Muscle layer of duodenum (tissue), 2 donors: ENCODE measurements around the gene ACER2.

Experiments
- H3K27ac ChIP-seq: one replicate; pipeline ENCODE4 v1.7.0; 2013; ENCODE audit warnings: mild to moderate bottlenecking, low read length
- H3K27me3 ChIP-seq: one replicate; pipeline ENCODE4 v1.7.0; 2013; ENCODE audit warnings: low read depth, mild to moderate bottlenecking, control low read depth, low read length
- H3K36me3 ChIP-seq, 2 donors: one replicate each; pipeline ENCODE4 v1.7.0; 2013; ENCODE audit warnings: low read length in 2 of 2, control low read depth in 1 of 2, mild to moderate bottlenecking in 1 of 2; ENCODE audit not compliant: insufficient read depth in 2 of 2, control insufficient read depth in 1 of 2
- H3K4me1 ChIP-seq, 2 donors: one replicate each; pipeline ENCODE4 v1.7.0; 2013; ENCODE audit warnings: low read length in 2 of 2, mild to moderate bottlenecking in 2 of 2, control low read depth in 1 of 2, moderate library complexity in 1 of 2; ENCODE audit not compliant: insufficient read depth in 2 of 2, control insufficient read depth in 1 of 2
- H3K4me3 ChIP-seq, 2 donors: one replicate each; pipeline ENCODE4 v1.7.0; 2013; ENCODE audit warnings: low read length in 2 of 2, low read depth in 1 of 2, mild to moderate bottlenecking in 1 of 2
- H3K9me3 ChIP-seq, 2 donors: one replicate each; pipeline ENCODE4 v1.7.0; 2013; ENCODE audit warnings: low read length in 2 of 2, control low read depth in 1 of 2, mild to moderate bottlenecking in 1 of 2; ENCODE audit not compliant: control insufficient read depth in 1 of 2
- donor health status: healthy.

ACER2 gene

DNA sequence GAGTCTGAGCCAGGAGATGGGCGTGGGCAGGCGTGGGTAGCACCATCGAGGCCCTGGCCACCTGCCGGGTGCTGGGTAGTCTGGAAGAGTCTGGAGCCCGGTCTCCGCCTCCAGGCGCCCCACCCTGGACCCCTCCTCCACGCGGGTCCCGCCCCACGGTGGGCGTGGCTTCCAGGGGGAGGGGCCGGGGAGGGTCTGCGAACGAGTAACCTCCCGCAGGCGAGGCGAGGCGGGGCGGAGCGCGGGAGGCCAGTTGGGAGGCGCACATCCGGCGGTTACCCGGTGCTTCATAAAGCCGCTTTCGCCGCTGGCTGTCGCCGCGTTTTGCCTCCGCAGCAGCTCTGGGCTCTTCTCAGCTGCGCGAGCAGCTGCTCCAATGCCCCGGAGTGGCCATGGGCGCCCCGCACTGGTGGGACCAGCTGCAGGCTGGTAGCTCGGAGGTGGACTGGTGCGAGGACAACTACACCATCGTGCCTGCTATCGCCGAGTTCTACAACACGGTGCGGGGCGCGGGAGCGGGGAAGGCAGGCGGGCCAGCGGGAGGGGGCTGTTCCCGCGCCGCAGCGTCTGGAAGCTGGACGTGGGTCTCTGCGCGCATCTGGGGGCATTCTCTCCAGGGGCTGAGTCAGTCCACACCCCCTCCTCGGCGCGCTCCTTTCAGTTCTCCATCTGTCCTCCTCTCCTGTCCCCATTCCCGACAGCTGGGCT, at the start of gene ACER2:
TSS of gene ACER2 (plus strand) at position 317 of the 708 bp plus-strand sequence. CDS start at position 393, 76 bp downstream.
- Histone ChIP-seq H3K9me3 (peaks cover 0 to 2% of the 10 kb centered on the region in 2 donors), H3K36me3 (no peaks in the 10 kb centered on the region), H3K27me3 (no peaks in the 10 kb centered on the region), H3K4me1 (peaks cover 0 to 6% of the 10 kb centered on the region in 2 donors), H3K27ac (peak within 1 kb of the TSS; percentile 73), H3K4me3 (peak within 1 kb of the TSS; percentile 72 to 91)

DNA sequence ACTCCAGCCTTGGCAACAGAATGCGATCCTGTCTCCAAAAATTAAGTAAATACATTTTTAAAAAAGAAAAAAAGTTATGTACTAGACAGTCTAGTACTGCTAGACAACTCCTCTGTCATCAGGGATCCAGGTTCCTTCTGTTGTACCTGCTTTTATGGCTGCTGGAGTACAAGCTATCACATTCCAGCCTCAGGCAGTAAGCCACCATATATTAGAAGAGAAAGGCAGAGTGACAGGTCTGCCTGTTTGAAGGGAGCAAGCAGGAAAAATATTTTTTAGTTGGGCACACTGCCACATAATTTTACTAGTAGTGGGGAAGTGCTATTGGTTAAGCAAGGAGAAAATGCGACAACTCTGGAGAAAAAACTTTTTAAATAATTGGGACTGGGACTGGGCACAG, 39.7 kb upstream of the ACER2 start:
- no peaks in the 10 kb centered on the region for H3K27me3 ChIP-seq
- no peak overlapping the region for H3K4me3 ChIP-seq
- no peak overlapping the region for H3K27ac ChIP-seq
- no peaks in the 10 kb centered on the region for H3K9me3 ChIP-seq
- peaks cover 52 to 58% of the 10 kb centered on the region in 2 donors for H3K36me3 ChIP-seq
- no peaks in the 10 kb centered on the region for H3K4me1 ChIP-seq

DNA sequence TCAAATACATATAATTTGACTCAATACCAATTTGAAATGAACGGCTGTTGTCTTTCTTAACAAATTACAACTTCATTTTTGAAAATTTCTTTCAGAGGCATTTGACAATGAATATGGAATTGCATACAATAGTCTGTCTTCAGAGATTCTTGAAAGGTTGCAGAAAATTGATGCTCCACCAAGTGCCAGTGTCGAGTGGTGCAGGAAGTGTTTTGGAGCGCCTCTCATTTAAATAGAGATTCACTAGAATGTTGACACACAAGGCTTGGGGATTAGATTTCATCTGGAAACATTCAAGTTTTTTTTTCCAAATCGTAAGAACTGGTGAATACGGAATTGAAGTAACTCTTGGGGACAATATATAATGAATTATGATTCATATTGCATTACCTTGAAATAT, 36.9 kb upstream of the ACER2 start:
- Histone ChIP-seq H3K9me3 (no peaks in the 10 kb centered on the region), H3K27me3 (no peaks in the 10 kb centered on the region), H3K27ac (no peak overlapping the region), H3K36me3 (peaks cover 55 to 72% of the 10 kb centered on the region in 2 donors), H3K4me3 (no peak overlapping the region), H3K4me1 (no peaks in the 10 kb centered on the region)

DNA sequence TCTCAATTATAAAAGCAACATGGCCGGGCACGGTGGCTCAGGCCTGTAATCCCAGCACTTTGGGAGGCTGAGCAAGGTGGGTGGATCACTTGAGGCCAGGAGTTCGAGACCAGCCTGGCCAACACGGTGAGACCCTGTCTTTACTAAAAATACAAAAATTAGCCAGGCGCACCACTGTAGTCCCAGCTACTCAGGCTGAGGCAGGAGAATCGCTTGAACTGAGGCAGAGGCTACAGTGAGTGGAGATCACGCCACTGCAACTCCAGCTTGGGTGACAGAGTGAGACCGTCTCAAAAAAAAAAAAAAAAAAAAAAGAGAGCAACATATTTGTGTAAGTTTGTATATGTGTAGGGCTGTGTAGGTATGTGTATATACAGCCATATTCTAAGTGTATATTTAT, 36.2 kb upstream of the ACER2 start:
- Histone ChIP-seq H3K27ac (no peak overlapping the region), H3K36me3 (peaks cover 61 to 78% of the 10 kb centered on the region in 2 donors)

DNA sequence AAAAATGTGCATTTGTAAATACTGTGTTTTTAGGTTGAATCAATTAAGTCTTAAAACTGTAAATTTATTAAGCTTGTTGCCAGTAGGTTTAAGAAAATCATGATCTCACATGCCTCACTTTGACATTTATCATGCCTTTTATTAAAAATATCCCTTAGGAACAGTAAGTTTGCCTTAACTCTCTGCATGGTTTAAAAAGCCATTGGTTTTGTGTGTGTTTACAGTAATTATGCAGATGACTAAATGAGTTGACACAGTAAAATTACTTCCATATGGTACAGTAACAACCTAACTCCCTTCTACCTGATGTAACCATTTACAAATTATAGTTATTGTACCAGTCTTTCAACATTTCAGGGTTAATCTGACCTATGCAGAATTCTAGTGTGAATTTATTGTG, 35.3 kb upstream of the ACER2 start:
- Histone ChIP-seq H3K36me3 (peaks cover 65 to 77% of the 10 kb centered on the region in 2 donors), H3K27ac (no peak overlapping the region), H3K4me3 (no peak overlapping the region), H3K9me3 (no peaks in the 10 kb centered on the region), H3K27me3 (no peaks in the 10 kb centered on the region), H3K4me1 (peaks cover 0 to 10% of the 10 kb centered on the region in 2 donors)

More for the DNA sequence above, 36.2 kb upstream of the ACER2 start:
- no peak overlapping the region for H3K4me3 ChIP-seq
- no peaks in the 10 kb centered on the region for H3K9me3 ChIP-seq
- no peaks in the 10 kb centered on the region for H3K27me3 ChIP-seq
- H3K4me1 ChIP-seq = peaks cover 0 to 3% of the 10 kb centered on the region in 2 donors

DNA sequence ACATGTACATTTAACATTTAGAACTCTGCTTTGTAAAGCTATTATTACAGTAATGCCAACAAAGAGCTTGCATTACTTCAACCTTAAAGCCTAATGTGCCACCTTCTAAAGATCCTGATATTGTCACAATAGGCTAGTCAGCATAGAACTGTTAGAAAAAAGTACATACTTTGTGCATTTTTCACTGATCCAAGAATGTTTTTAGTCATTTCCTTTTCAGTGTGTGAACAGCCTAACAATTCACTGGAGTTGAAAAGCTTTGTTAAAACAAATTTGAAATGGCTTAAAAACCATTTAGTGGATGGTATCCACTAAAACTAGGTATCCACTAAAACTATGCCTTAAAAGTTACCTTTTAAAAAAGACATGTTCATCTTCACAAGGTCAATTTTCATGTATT, 33.3 kb upstream of the ACER2 start:
- H3K36me3 ChIP-seq = peaks cover 51 to 73% of the 10 kb centered on the region in 2 donors
- no peak overlapping the region for H3K27ac ChIP-seq
- no peak overlapping the region for H3K4me3 ChIP-seq
- H3K27me3 ChIP-seq = no peaks in the 10 kb centered on the region
- H3K9me3 ChIP-seq = no peaks in the 10 kb centered on the region
- H3K4me1 ChIP-seq = peaks cover 0 to 20% of the 10 kb centered on the region in 2 donors

DNA sequence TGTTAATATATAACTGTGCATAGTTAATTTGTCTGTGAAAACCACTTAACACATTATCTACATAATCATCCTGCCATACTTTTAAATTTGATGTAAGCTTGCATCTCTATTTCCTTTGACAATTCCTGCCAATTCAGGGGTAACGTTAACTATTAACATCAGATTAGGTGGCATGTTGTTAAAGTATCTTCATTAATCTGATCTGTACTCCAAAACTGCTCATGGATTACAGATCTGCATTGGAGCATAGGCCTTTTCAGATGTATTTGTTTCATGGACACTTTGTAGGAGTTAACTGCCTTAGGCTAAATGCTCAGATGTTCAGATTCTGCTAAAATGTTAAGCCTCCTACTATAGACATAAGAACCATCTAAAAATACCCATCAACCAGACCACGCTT, 31.9 kb upstream of the ACER2 start:
- H3K4me1 ChIP-seq = peaks cover 0 to 20% of the 10 kb centered on the region in 2 donors
- H3K9me3 ChIP-seq = no peaks in the 10 kb centered on the region
- H3K36me3 ChIP-seq = peaks cover 44 to 64% of the 10 kb centered on the region in 2 donors
- H3K4me3 ChIP-seq = no peak overlapping the region
- H3K27ac ChIP-seq = no peak overlapping the region
- H3K27me3 ChIP-seq = no peaks in the 10 kb centered on the region

DNA sequence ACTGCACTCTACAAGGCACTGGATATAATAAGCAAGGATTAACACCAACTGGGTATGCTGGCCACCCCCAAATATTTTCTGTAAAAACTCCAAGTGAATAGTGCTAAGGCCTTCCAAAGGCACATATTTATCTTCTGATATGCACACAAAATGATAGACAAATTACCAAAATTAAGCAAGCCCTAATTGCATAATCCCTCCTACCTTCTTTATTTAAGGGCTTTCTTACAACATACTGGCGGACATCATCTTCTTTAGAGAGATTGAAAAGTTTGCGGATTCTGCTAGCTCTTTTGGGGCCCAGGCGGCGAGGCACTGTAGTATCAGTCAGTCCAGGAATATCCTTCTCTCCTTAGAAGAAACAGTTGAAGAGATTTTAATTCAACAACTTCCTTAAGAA, 30.6 kb upstream of the ACER2 start:
- H3K4me1 ChIP-seq = peaks cover 0 to 20% of the 10 kb centered on the region in 2 donors
- H3K27me3 ChIP-seq = no peaks in the 10 kb centered on the region
- peaks cover 40 to 54% of the 10 kb centered on the region in 2 donors for H3K36me3 ChIP-seq
- H3K9me3 ChIP-seq = no peaks in the 10 kb centered on the region
- H3K27ac ChIP-seq = peak overlapping the region; percentile 88
- peak overlapping the region; percentile 71 to 84 for H3K4me3 ChIP-seq

DNA sequence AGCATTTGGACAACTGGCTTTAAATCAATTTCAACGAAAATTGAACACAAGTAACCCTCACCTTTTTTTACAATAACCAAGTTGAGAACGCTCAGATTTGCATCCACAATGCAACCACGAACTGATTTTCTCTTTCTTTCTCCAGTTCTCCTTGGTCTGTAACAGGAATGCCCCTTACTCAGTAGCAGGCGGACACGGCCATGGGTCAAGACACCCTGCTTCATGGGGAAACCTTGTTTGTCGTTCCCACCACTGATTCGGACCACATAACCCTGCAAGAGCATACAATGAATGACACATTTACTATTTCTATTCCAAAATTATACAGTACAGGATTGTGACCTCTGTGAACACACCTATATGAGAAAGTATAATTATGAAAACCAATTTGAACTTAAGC, 30.2 kb upstream of the ACER2 start:
- Histone ChIP-seq H3K27me3 (no peaks in the 10 kb centered on the region), H3K4me1 (peaks cover 0 to 20% of the 10 kb centered on the region in 2 donors), H3K27ac (peak overlapping the region; percentile 88), H3K4me3 (peak overlapping the region; percentile 71 to 84), H3K36me3 (peaks cover 35 to 50% of the 10 kb centered on the region in 2 donors), H3K9me3 (no peaks in the 10 kb centered on the region)

DNA sequence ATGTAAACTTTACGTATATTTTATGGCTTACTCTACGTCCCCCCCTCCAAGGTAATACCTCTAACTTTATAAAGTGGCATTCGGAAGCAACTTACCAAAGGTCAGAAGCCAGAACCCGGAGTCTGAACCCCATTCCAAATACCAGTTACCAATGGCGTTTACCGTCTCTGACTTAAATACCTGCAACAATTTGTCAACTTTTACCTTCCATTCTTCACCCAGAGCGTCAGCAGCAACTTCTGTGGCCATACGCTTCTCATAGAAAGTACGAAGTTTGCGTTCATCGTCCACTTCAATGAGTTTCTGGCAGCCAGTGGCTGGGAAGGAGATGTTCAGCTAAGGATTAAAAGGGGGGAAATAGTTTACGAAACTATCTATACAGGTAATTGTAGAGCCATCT, 29.5 kb upstream of the ACER2 start:
- Histone ChIP-seq H3K4me3 (peak overlapping the region; percentile 71 to 84), H3K27ac (peak overlapping the region; percentile 88), H3K27me3 (no peaks in the 10 kb centered on the region), H3K9me3 (no peaks in the 10 kb centered on the region), H3K4me1 (peaks cover 0 to 20% of the 10 kb centered on the region in 2 donors), H3K36me3 (peaks cover 34 to 44% of the 10 kb centered on the region in 2 donors)

DNA sequence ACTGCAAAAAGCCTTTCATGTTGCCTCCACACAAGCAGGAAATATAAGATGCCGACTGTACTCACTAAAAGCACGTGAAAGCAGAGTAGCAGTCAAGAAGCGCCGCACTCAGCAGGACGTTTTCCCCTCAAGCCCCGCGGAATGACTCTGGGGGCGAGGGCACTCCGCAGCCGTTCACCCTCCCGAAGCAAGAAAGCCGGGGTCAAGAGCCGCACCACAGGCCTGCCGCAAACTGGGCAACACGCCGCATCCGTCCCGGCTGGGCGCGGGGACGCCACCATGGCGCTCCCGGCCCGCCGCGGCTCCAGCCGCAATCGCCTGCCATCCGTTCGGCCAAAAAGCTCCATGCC, 29.1 kb upstream of the ACER2 start:
- H3K4me1 ChIP-seq = peaks cover 0 to 20% of the 10 kb centered on the region in 2 donors
- no peaks in the 10 kb centered on the region for H3K27me3 ChIP-seq
- H3K4me3 ChIP-seq = peak overlapping the region; percentile 71 to 84
- peaks cover 34 to 40% of the 10 kb centered on the region in 2 donors for H3K36me3 ChIP-seq
- H3K9me3 ChIP-seq = no peaks in the 10 kb centered on the region
- peak overlapping the region; percentile 88 for H3K27ac ChIP-seq

DNA sequence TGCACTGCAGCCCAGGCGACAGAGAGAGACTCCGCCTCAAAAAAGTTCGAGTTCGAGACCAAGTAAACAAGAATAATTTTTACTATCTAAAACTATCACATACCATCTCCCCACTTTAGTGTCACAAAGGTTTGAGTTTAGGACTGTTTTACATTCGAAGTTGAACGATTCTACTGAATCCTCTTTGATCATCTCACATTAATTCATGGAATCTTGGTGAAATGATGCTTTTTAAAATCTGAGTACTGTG, 28.1 kb upstream of the ACER2 start:
- peak overlapping the region; percentile 88 for H3K27ac ChIP-seq
- H3K36me3 ChIP-seq = peaks cover 26 to 29% of the 10 kb centered on the region in 2 donors
- no peaks in the 10 kb centered on the region for H3K9me3 ChIP-seq
- H3K4me1 ChIP-seq = peaks cover 0 to 20% of the 10 kb centered on the region in 2 donors
- H3K4me3 ChIP-seq = peak overlapping the region; percentile 71 to 84
- H3K27me3 ChIP-seq = no peaks in the 10 kb centered on the region
